ENCODE results near the gene TPM1.

Gene TPM1

GRCh38 chr15:63042877-63043334 is 359 bp downstream of the TPM1 start:
- no peak for DNase-seq (ENCODE audit: low spot score)

- no peak for DNase-seq (ENCODE audit: low spot score)
Measured at GRCh38 chr15:63043335-63044076, 959 bp downstream of the TPM1 start.

- no peak for DNase-seq (ENCODE audit: low spot score)
Measured at GRCh38 chr15:63044077-63044644, 1.6 kb downstream of the TPM1 start.

GRCh38 chr15:63044645-63045464 is 2.3 kb downstream of the TPM1 start:
- no peak for DNase-seq (ENCODE audit: low spot score)

GRCh38 chr15:63045465-63045840 is 2.9 kb downstream of the TPM1 start:
- DNase-seq (ENCODE audit: low spot score): no peak

- no peak for DNase-seq (ENCODE audit: low spot score)
Measured at GRCh38 chr15:63045879-63046278, 3.3 kb downstream of the TPM1 start.

- no peak for DNase-seq (ENCODE audit: low spot score)
Measured at GRCh38 chr15:63046917-63047760, 4.6 kb downstream of the TPM1 start.

- DNase-seq (ENCODE audit: low spot score): no peak
Measured at GRCh38 chr15:63047792-63048114, 5.2 kb downstream of the TPM1 start.

- DNase-seq (ENCODE audit: low spot score): peak; percentile 84
Measured at GRCh38 chr15:63048115-63048775, 5.7 kb downstream of the TPM1 start.

GRCh38 chr15:63048776-63049665 is 6.5 kb downstream of the TPM1 start:
- DNase-seq (ENCODE audit: low spot score): peak; percentile 26

GRCh38 chr15:63049783-63050371 is 7.3 kb downstream of the TPM1 start:
- no peak for DNase-seq (ENCODE audit: low spot score)

GRCh38 chr15:63050731-63051155 is 8.2 kb downstream of the TPM1 start:
- no peak for DNase-seq (ENCODE audit: low spot score)

- no peak for DNase-seq (ENCODE audit: low spot score)
Measured at GRCh38 chr15:63051156-63052066, 8.9 kb downstream of the TPM1 start.

- DNase-seq (ENCODE audit: low spot score): no peak
Measured at GRCh38 chr15:63052077-63052841, 9.7 kb downstream of the TPM1 start.

GRCh38 chr15:63052961-63053698 is 10.6 kb downstream of the TPM1 start:
- no peak for DNase-seq (ENCODE audit: low spot score)

- no peak for DNase-seq (ENCODE audit: low spot score)
Measured at GRCh38 chr15:63054281-63054683, 11.7 kb downstream of the TPM1 start.

- no peak for DNase-seq (ENCODE audit: low spot score)
Measured at GRCh38 chr15:63054985-63055384, 12.4 kb downstream of the TPM1 start.

GRCh38 chr15:63056829-63057228 is 14.3 kb downstream of the TPM1 start:
- DNase-seq (ENCODE audit: low spot score): no peak
